Transverse colon (tissue), 4 donors: ENCODE measurements around the gene LDHAL6A. TPM values are rescaled to one million over a fixed set of nuclear protein-coding genes. Genes with fewer than 3 reads are reported as not detected.

Experiments
- DNase-seq: peaks from one replicate; pipeline ENCODE4 v3.0.0-alpha.2; 2019
- H3K27ac ChIP-seq, 4 donors: fragments of 200-600 bp; sonication (generic); 2 replicates each; pipeline ENCODE4 v1.5.1; 2016 to 2018; ENCODE audit warnings: inconsistent platforms in 4 of 4
- H3K27me3 ChIP-seq: fragments of 200-600 bp; sonication (generic); 2 replicates; pipeline ENCODE4 v1.5.1; 2017; ENCODE audit warnings: inconsistent platforms
- H3K36me3 ChIP-seq, 4 donors: fragments of 200-600 bp; sonication (generic); 2 replicates each; pipeline ENCODE4 v1.5.1; 2017 to 2019; ENCODE audit warnings: inconsistent platforms in 4 of 4
- H3K4me1 ChIP-seq, 4 donors: fragments of 200-600 bp; sonication (generic); 2 replicates each; pipeline ENCODE4 v1.5.1; 2017 to 2020; ENCODE audit warnings: inconsistent platforms in 4 of 4
- H3K4me3 ChIP-seq, 4 donors: fragments of 200-600 bp; sonication (generic); 1 replicate in 1 of 4; 2 replicates in 3 of 4; pipeline versions ENCODE4 v1.5.1 to v1.6.1; 2017 to 2019; ENCODE audit warnings: inconsistent platforms in 4 of 4
- H3K9me3 ChIP-seq, 2 donors: fragments of 200-600 bp; sonication (generic); 2 replicates each; pipeline ENCODE4 v1.5.1; 2017 to 2019; ENCODE audit warnings: inconsistent platforms in 2 of 2
- CTCF ChIP-seq, 5 experiments: fragments of 200-600 bp in 3 of 5; fragments of 450-650 bp in 2 of 5; sonication (generic) in 3 of 5; IDR thresholded peaks; 1 replicate in 2 of 5; 2 replicates in 3 of 5; pipeline ENCODE4 v1.5.1; 2016 to 2017; ENCODE audit warnings: antibody characterized with exemption in 5 of 5, inconsistent platforms in 3 of 5, mild to moderate bottlenecking in 2 of 5, moderate library complexity in 1 of 5
- EP300 ChIP-seq: sonication (generic); formaldehyde crosslinking; IDR thresholded peaks from one replicate; pipeline ENCODE4 v1.6.1; 2017; ENCODE audit warnings: antibody characterized with exemption, low read depth
- POLR2A ChIP-seq: fragments of 450-650 bp; IDR thresholded peaks from one replicate; pipeline ENCODE4 v1.6.1; 2016; ENCODE audit warnings: antibody characterized with exemption, mild to moderate bottlenecking, moderate library complexity
- POLR2AphosphoS5 ChIP-seq, 3 donors: sonication (generic); formaldehyde crosslinking; IDR thresholded peaks; one replicate each; pipeline ENCODE4 v1.6.1; 2016; ENCODE audit warnings: antibody characterized with exemption in 3 of 3
- WGBS, 2 donors: methylation state at CpG; one replicate each; pipeline ENCODE4 v1.1.5; 2018; ENCODE audit warnings: low coverage in 1 of 2; 5-methylcytosine and 5-hydroxymethylcytosine counted together
- in situ Hi-C, 4 donors: fragments of 200-750 bp; cut with MboI; loops; one replicate each; pipeline versions ENCODE4 v1.15.0 to v1.15.1; 2017; ENCODE audit warnings: low sequenced_read_pairs in 3 of 4, low pct_ligation_motif_present in 1 of 4, low pct_unique_long_range_greater_than_20kb in 1 of 4
- intact Hi-C: fragments of 100-400 bp; cut with DNase I; formaldehyde crosslinking; loops from one replicate; pipeline ENCODE4 v1.15.1; 2023; ENCODE audit warnings: low total_unique reads
- total RNA-seq, 4 donors: library from RNA; depleted of rRNA; stranded (reverse); fragments of >200 nt; gene quantifications; one replicate each; pipeline ENCODE4 v1.1.0, GENCODE V29; 2016

Gene LDHAL6A
- total RNA-seq, 4 donors from 2014 or later: not detected

- Histone ChIP-seq H3K4me3 (no peak overlapping the region), H3K36me3 (peaks cover 0 to 72% (median 26%) of the 10 kb centered on the region in 4 donors)
- no peak for DNase-seq
Observed at GRCh38 chr11:18502352-18502751, 46.7 kb downstream of the LDHAL6A start.

GRCh38 chr11:18521122-18521521, 65.5 kb downstream of the LDHAL6A start:
- in situ Hi-C loops: loop anchor here in 3 of 4 donors (10.0 to 25.0 kb wide), 3 partner anchors 126 to 196 kb away; partner anchors contain the start of genes GTF2H1 (in 2 of the 3), HPS5 (in 2 of the 3) and LDHA (in 2 of the 3)
- 89 to 97% methylated on average over 2 to 3 of the region's 3 CpGs for WGBS, 2 donors
- Histone ChIP-seq H3K4me1 (peaks cover 0 to 36% (median 9%) of the 10 kb centered on the region in 4 donors), H3K4me3 (no peak overlapping the region), H3K9me3 (no peaks in the 10 kb centered on the region), H3K27ac (no peak overlapping the region), H3K36me3 (no peaks in the 10 kb centered on the region), H3K27me3 (no peaks in the 10 kb centered on the region)
- intact Hi-C loops: loop anchor here (10.0 kb wide), 1 partner anchor 206 kb away; no protein-coding TSS in a partner anchor
- DNase-seq: no peak
- no peak for TF ChIP-seq CTCF (IDR thresholded peaks at IDR 0.05)
- no peak for TF ChIP-seq POLR2AphosphoS5 (IDR thresholded peaks at IDR 0.05)
- no peak for TF ChIP-seq POLR2A
- no peak for TF ChIP-seq EP300

More at GRCh38 chr11:18502352-18502751, 46.7 kb downstream of the LDHAL6A start:
- TF ChIP-seq POLR2A (no peak), CTCF (IDR thresholded peaks at IDR 0.05) (no peak), POLR2AphosphoS5 (IDR thresholded peaks at IDR 0.05) (no peak), EP300 (no peak)
- Histone ChIP-seq H3K27ac (no peak overlapping the region), H3K27me3 (no peaks in the 10 kb centered on the region), H3K4me1 (no peaks in the 10 kb centered on the region), H3K9me3 (no peaks in the 10 kb centered on the region)
- in situ Hi-C loops: loop anchor here in 1 of 4 donors (25.0 kb wide), 1 partner anchor 165 kb away; no protein-coding TSS in a partner anchor
- intact Hi-C loops: no loop called here

- in situ Hi-C loops (loop anchor here in 3 of 4 donors (10.0 to 25.0 kb wide), 3 partner anchors 128 to 198 kb away; partner anchors contain the start of genes GTF2H1 (in 2 of the 3), HPS5 (in 2 of the 3) and LDHA (in 2 of the 3)), intact Hi-C loops (loop anchor here (10.0 kb wide), 1 partner anchor 208 kb away; no protein-coding TSS in a partner anchor)
- no peaks in the 10 kb centered on the region for H3K27me3 ChIP-seq
- 71 to 90% methylated on average over 2 to 4 of the region's 4 CpGs for WGBS, 2 donors
- no peaks in the 10 kb centered on the region for H3K36me3 ChIP-seq
- DNase-seq: no peak
- TF ChIP-seq EP300: no peak
- TF ChIP-seq POLR2AphosphoS5 (IDR thresholded peaks at IDR 0.05): no peak
- TF ChIP-seq CTCF (IDR thresholded peaks at IDR 0.05): no peak
- TF ChIP-seq POLR2A: no peak
- H3K4me3 ChIP-seq: no peak overlapping the region
- H3K27ac ChIP-seq: no peak overlapping the region
- no peaks in the 10 kb centered on the region for H3K9me3 ChIP-seq
- peaks cover 2 to 37% (median 10%) of the 10 kb centered on the region in 4 donors for H3K4me1 ChIP-seq
Observed at GRCh38 chr11:18522388-18522787, 66.7 kb downstream of the LDHAL6A start.

GRCh38 chr11:18523084-18523483, 67.4 kb downstream of the LDHAL6A start:
- no peak overlapping the region for H3K27ac ChIP-seq
- intact Hi-C loops: loop anchor here (10.0 kb wide), 1 partner anchor 208 kb away; no protein-coding TSS in a partner anchor
- H3K36me3 ChIP-seq: no peaks in the 10 kb centered on the region
- H3K27me3 ChIP-seq: no peaks in the 10 kb centered on the region
- no peak overlapping the region for H3K4me3 ChIP-seq
- H3K4me1 ChIP-seq: peaks cover 8 to 43% (median 15%) of the 10 kb centered on the region in 4 donors
- in situ Hi-C loops: loop anchor here in 3 of 4 donors (10.0 to 25.0 kb wide), 3 partner anchors 128 to 198 kb away; partner anchors contain the start of genes GTF2H1 (in 2 of the 3), HPS5 (in 2 of the 3) and LDHA (in 2 of the 3)
- WGBS, 2 donors: 70 to 73% methylated on average over 3 of the region's 3 CpGs
- TF ChIP-seq POLR2A (no peak), POLR2AphosphoS5 (IDR thresholded peaks at IDR 0.05) (no peak), CTCF (IDR thresholded peaks at IDR 0.05) (no peak), EP300 (no peak)
- H3K9me3 ChIP-seq: no peaks in the 10 kb centered on the region
- DNase-seq: no peak
